H9 (cell line): ENCODE measurements around the gene PLEKHM1. TPM values are rescaled to one million over a fixed set of nuclear protein-coding genes. Genes with fewer than 3 reads are reported as not detected.

Source experiments
- DNase-seq: peaks from one replicate; pipeline ENCODE4 v3.0.0-alpha.2; 2017
- H2AFZ ChIP-seq: one replicate; pipeline ENCODE4 v1.6.1; 2013; ENCODE audit warnings: mild to moderate bottlenecking, low read length, control low read depth, moderate library complexity
- H2AK5ac ChIP-seq: 2 replicates; pipeline ENCODE4 v1.6.1; 2013; ENCODE audit warnings: low read length, control low read depth, mixed read lengths; ENCODE audit not compliant: insufficient read length
- H2BK120ac ChIP-seq: one replicate; pipeline ENCODE4 v1.6.1; 2013; ENCODE audit warnings: low read depth, mild to moderate bottlenecking, low read length, control low read depth, inconsistent platforms; ENCODE audit not compliant: poor library complexity, severe bottlenecking
- H2BK12ac ChIP-seq: 2 replicates; pipeline ENCODE4 v1.6.1; 2013; ENCODE audit warnings: low read length, control low read depth, mixed read lengths, low read depth; ENCODE audit not compliant: insufficient read length
- H2BK15ac ChIP-seq: 2 replicates; pipeline ENCODE4 v1.6.1; 2013; ENCODE audit warnings: low read depth, low read length, control low read depth
- H2BK20ac ChIP-seq: one replicate; pipeline ENCODE4 v1.6.1; 2013; ENCODE audit warnings: low read depth, mild to moderate bottlenecking, low read length, control low read depth, inconsistent platforms; ENCODE audit not compliant: poor library complexity, severe bottlenecking
- H2BK5ac ChIP-seq: 2 replicates; pipeline ENCODE4 v1.6.1; 2013; ENCODE audit warnings: low read length, control low read depth, mixed read lengths; ENCODE audit not compliant: insufficient read length
- H3K14ac ChIP-seq: 2 replicates; pipeline ENCODE4 v1.6.1; 2013; ENCODE audit warnings: low read length, control low read depth; ENCODE audit not compliant: insufficient read depth
- H3K18ac ChIP-seq: 2 replicates; pipeline ENCODE4 v1.6.1; 2013; ENCODE audit warnings: low read depth, mild to moderate bottlenecking, mixed read lengths, low read length, control low read depth; ENCODE audit not compliant: insufficient read length
- H3K23ac ChIP-seq: 2 replicates; pipeline ENCODE4 v1.6.1; 2013; ENCODE audit warnings: low read length, control low read depth, mixed read lengths, low read depth; ENCODE audit not compliant: insufficient read length
- H3K23me2 ChIP-seq: 2 replicates; pipeline ENCODE4 v1.6.1; 2013; ENCODE audit warnings: low read depth, mild to moderate bottlenecking, mixed read lengths, low read length, control low read depth; ENCODE audit not compliant: insufficient read length, poor library complexity, severe bottlenecking
- H3K27ac ChIP-seq: 2 replicates; pipeline ENCODE4 v1.5.1; 2013; ENCODE audit warnings: low read length, control low read depth, mixed read lengths, low read depth; ENCODE audit not compliant: insufficient read length
- H3K27me3 ChIP-seq: 2 replicates; pipeline ENCODE4 v1.6.1; 2013; ENCODE audit warnings: low read length, control low read depth, inconsistent platforms; ENCODE audit not compliant: insufficient read depth
- H3K4ac ChIP-seq: 2 replicates; pipeline ENCODE4 v1.6.1; 2013; ENCODE audit warnings: low read depth, mild to moderate bottlenecking, control low read depth, inconsistent platforms, low read length, moderate library complexity
- H3K4me1 ChIP-seq: 2 replicates; pipeline ENCODE4 v1.6.1; 2013; ENCODE audit warnings: low read length, control low read depth, inconsistent platforms; ENCODE audit not compliant: insufficient read depth
- H3K4me2 ChIP-seq: 2 replicates; pipeline ENCODE4 v1.6.1; 2013; ENCODE audit warnings: low read length, control low read depth, mixed read lengths; ENCODE audit not compliant: insufficient read length, insufficient read depth
- H3K56ac ChIP-seq: 2 replicates; pipeline ENCODE4 v1.6.1; 2013; ENCODE audit warnings: low read depth, mild to moderate bottlenecking, mixed read lengths, low read length, control low read depth; ENCODE audit not compliant: insufficient read length
- H3K79me1 ChIP-seq: 2 replicates; pipeline ENCODE4 v1.6.1; 2013; ENCODE audit warnings: low read depth, mild to moderate bottlenecking, moderate library complexity, low read length, control low read depth, inconsistent platforms; ENCODE audit not compliant: insufficient read depth, poor library complexity, severe bottlenecking
- H3K79me2 ChIP-seq: 2 replicates; pipeline ENCODE4 v1.6.1; 2013; ENCODE audit warnings: low read length, control low read depth, inconsistent platforms; ENCODE audit not compliant: insufficient read depth
- H3K9ac ChIP-seq: 2 replicates; pipeline ENCODE4 v1.6.1; 2013; ENCODE audit warnings: low read length, control low read depth, mixed read lengths; ENCODE audit not compliant: insufficient read length; ENCODE audit errors: extremely low read depth
- H3K9me3 ChIP-seq: one replicate; pipeline ENCODE4 v1.6.1; 2013; ENCODE audit warnings: low read depth, low read length, inconsistent platforms; ENCODE audit not compliant: control insufficient read depth
- H3T11ph ChIP-seq: one replicate; pipeline ENCODE4 v1.6.1; 2013; ENCODE audit warnings: mild to moderate bottlenecking, low read length, control low read depth, inconsistent platforms
- H4K20me1 ChIP-seq: one replicate; pipeline ENCODE4 v1.6.1; 2013; ENCODE audit not compliant: control insufficient read depth, insufficient read length, insufficient read depth
- H4K5ac ChIP-seq: 2 replicates; pipeline ENCODE4 v1.6.1; 2013; ENCODE audit warnings: low read depth, mild to moderate bottlenecking, mixed read lengths, low read length, control low read depth; ENCODE audit not compliant: insufficient read length
- H4K8ac ChIP-seq: replicated peaks from 2 replicates; pipeline ENCODE4 v1.6.1; 2013; ENCODE audit warnings: low read length, control low read depth, mixed read lengths, low read depth; ENCODE audit not compliant: insufficient read length
- H4K91ac ChIP-seq: 2 replicates; pipeline ENCODE4 v1.6.1; 2013; ENCODE audit warnings: low read depth, mild to moderate bottlenecking, moderate library complexity, mixed read lengths, low read length, control low read depth; ENCODE audit not compliant: insufficient read length
- H3K27ac Mint-ChIP-seq, 3 experiments: 2 replicates in 2 of 3; 3 replicates in 1 of 3; pipeline ENCODE4 v1.8.0; 2020 to 2021; ENCODE audit warnings: mixed read lengths in 3 of 3, mild to moderate bottlenecking in 1 of 3, moderate library complexity in 1 of 3
- H3K27me3 Mint-ChIP-seq: 2 replicates; pipeline ENCODE4 v1.8.0; 2021; ENCODE audit warnings: low read depth, mild to moderate bottlenecking, moderate library complexity, mixed read lengths
- H3K36me3 Mint-ChIP-seq, 3 experiments: 2 replicates in 2 of 3; 3 replicates in 1 of 3; pipeline ENCODE4 v1.8.0; 2020 to 2021; ENCODE audit warnings: low read depth in 3 of 3, mixed read lengths in 3 of 3; ENCODE audit not compliant: insufficient read depth in 1 of 3
- H3K4me1 Mint-ChIP-seq, 2 experiments: 2 replicates each; pipeline ENCODE4 v1.8.0; 2020; ENCODE audit warnings: mixed read lengths in 2 of 2
- H3K4me3 Mint-ChIP-seq, 2 experiments: 2 replicates in 1 of 2; 3 replicates in 1 of 2; pipeline ENCODE4 v1.8.0; 2020 to 2021; ENCODE audit warnings: mild to moderate bottlenecking in 2 of 2, mixed read lengths in 2 of 2, moderate library complexity in 1 of 2
- H3K9me3 Mint-ChIP-seq, 2 experiments: 2 replicates in 1 of 2; 3 replicates in 1 of 2; pipeline ENCODE4 v1.8.0; 2020; ENCODE audit warnings: mild to moderate bottlenecking in 2 of 2, mixed read lengths in 2 of 2, moderate library complexity in 1 of 2
- WGBS: extraction: QIAGEN DNeasy Blood & Tissue Kit; methylation state at CpG from one replicate; pipeline ENCODE4 v1.1.7; 2013; ENCODE audit warnings: missing lambda C conversion rate, low lambda C conversion rate, mixed read lengths; ENCODE audit not compliant: insufficient read length; ENCODE audit errors: extremely low coverage; 5-methylcytosine and 5-hydroxymethylcytosine counted together
- total RNA-seq: library from RNA; stranded (reverse); gene quantifications from 2 replicates; pipeline ENCODE4 v1.2.1, GENCODE V29; 2021
- TF ChIP-seq, protein P1 (sequence below): fragments of 200-600 bp; sonication (generic); conservative IDR thresholded peaks from 3 replicates; pipeline ENCODE4 v1.8.0; 2021; ENCODE audit warnings: antibody characterized with exemption, mild to moderate bottlenecking

PLEKHM1 gene
- total RNA-seq, 1 experiment from 2014 or later = 20.7 TPM

DNA sequence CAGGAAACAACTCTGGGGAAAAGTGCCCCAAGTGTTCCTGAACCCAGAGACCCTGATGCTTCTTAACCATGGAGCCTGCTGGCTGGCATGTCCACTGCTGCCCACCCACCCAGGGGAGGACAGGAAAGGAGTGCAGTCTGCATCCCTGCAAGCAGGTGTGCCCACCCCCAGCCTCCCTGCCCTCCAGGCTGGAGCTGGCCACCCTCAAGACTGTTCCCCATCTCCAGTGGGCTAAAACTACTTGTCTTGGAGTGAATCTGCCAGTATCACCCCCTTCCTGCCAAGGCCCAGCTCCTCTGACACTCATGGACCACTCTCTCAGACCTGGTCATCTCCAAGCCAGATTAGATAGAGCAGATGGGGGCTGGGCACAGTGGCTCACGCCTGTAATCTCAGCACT lies 87.6 kb downstream of the PLEKHM1 start:
- Histone ChIP-seq H3K79me2 (no peaks in the 10 kb centered on the region), H3K27ac (no peak overlapping the region), H4K20me1 (peaks cover 3% of the 10 kb centered on the region), H2AFZ (no peak overlapping the region), H3T11ph (no peak overlapping the region), H4K5ac (no peak overlapping the region), H3K18ac (no peak overlapping the region), H2BK15ac (no peak overlapping the region), H3K23ac (no peak overlapping the region), H2BK20ac (no peak overlapping the region), H3K14ac (no peak overlapping the region), H4K91ac (no peak overlapping the region), H2AK5ac (no peak overlapping the region), H2BK120ac (no peak overlapping the region), H3K23me2 (peaks cover 6% of the 10 kb centered on the region), H3K9me3 (no peaks in the 10 kb centered on the region), H3K4me2 (no peak overlapping the region), H4K8ac (no peak overlapping the region), H2BK12ac (no peak overlapping the region), H2BK5ac (no peak overlapping the region), H3K27me3 (no peaks in the 10 kb centered on the region), H3K79me1 (no peaks in the 10 kb centered on the region), H3K9ac (no peak overlapping the region), H3K4me1 (peaks cover 3% of the 10 kb centered on the region; the same call in 1 of the 2 replicates), H3K56ac (no peak overlapping the region), H3K4ac (no peak overlapping the region)
- no CpG with 5 or more reads among the region's 1 CpG for WGBS
- H3K27me3 Mint-ChIP-seq = peaks cover 3% of the 10 kb centered on the region
- H3K9me3 Mint-ChIP-seq = no peaks in the 10 kb centered on the region
- TF ChIP-seq, protein P1, sequence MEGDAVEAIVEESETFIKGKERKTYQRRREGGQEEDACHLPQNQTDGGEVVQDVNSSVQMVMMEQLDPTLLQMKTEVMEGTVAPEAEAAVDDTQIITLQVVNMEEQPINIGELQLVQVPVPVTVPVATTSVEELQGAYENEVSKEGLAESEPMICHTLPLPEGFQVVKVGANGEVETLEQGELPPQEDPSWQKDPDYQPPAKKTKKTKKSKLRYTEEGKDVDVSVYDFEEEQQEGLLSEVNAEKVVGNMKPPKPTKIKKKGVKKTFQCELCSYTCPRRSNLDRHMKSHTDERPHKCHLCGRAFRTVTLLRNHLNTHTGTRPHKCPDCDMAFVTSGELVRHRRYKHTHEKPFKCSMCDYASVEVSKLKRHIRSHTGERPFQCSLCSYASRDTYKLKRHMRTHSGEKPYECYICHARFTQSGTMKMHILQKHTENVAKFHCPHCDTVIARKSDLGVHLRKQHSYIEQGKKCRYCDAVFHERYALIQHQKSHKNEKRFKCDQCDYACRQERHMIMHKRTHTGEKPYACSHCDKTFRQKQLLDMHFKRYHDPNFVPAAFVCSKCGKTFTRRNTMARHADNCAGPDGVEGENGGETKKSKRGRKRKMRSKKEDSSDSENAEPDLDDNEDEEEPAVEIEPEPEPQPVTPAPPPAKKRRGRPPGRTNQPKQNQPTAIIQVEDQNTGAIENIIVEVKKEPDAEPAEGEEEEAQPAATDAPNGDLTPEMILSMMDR = no peak
- H3K4me1 Mint-ChIP-seq = peaks cover 15 to 25% of the 10 kb centered on the region in 2 experiments
- DNase-seq = no peak
- H3K4me3 Mint-ChIP-seq = no peak overlapping the region
- peak overlapping the region in 1 of 3 experiments; percentile 55; a peak in 1 of 7 replicates for H3K27ac Mint-ChIP-seq
- peaks cover 0 to 8% (median 5%) of the 10 kb centered on the region in 3 experiments; a peak in 1 of 7 replicates for H3K36me3 Mint-ChIP-seq
